Measurements from ENCODE around the gene FRMD5.

Gene FRMD5

DNA sequence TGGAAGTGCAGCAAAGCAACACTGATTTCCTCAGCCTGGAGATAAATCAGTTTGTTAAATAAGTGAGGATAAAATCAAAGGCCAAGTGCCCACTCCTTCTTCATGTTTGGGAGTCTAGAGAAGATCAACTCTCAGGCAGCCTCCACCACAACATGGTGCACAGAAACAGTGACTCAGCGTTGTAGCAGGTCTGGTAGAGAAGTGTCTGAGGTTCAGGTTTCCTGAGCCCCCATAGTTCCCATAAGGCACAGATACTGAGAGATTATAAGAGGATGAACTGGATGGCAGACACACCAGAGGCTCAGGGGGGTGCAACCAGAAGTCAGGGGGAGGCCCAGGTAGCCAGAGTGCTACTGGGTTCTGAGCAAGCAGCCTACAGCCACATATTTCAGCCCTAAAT lies 166.7 kb downstream of the FRMD5 start:
- no peak for DNase-seq

DNA sequence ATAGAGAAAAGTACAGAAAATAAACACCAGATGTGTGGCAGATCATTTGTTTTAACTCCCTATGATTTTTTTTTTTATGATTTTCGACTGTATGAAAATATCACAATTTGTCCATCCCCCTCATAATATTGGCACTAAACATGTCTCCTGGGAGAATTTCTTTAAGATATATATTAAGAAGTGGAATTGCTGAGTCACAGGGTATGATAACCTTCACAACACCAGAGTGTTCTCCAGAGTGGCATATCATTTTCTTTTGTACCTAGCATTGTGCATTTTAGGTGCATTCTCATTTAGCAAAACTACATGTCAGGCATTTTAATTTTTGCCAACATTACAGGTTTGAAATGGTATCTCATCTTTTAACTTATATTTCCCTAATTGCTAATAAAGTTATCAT lies 170.9 kb downstream of the FRMD5 start:
- DNase-seq, result no peak

DNA sequence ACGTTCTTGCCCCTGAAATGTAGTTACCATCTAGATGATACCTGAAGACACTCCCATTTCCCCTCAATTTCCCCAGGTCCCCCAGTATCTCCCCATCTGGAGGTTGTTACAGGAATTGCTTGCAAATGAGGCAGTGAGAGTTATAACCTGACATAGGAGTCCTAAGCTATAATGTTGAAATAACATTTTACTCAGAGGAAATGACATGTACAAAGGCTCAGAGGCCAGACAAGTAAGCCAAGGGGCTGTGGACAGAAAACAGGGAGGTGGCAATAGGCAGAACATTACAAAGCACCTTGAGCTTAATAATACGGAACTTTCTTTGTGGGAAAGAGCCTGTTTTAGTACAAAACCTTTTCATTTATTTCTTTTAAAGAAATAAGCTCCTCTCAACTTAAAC lies 171.9 kb downstream of the FRMD5 start:
- DNase-seq, result no peak

DNA sequence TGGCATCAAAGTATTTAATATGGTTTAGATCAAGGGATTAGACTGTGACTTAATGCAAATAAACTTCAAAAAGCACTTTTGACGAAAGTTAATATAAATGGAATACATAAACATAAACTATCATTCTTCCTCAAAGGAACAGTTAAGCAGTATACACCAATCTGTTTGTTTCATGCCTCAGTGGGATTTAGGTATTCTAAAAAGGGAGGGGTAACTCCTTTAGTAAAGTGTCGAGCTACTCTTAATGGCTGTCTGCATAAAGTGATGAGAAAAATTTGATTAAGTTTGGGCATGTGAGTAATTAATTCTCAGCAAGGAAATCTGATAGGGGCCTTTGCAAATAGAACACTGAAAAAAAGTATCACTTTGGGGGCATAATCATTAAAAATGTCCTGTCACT lies 176.9 kb downstream of the FRMD5 start:
- DNase-seq, result no peak

DNA sequence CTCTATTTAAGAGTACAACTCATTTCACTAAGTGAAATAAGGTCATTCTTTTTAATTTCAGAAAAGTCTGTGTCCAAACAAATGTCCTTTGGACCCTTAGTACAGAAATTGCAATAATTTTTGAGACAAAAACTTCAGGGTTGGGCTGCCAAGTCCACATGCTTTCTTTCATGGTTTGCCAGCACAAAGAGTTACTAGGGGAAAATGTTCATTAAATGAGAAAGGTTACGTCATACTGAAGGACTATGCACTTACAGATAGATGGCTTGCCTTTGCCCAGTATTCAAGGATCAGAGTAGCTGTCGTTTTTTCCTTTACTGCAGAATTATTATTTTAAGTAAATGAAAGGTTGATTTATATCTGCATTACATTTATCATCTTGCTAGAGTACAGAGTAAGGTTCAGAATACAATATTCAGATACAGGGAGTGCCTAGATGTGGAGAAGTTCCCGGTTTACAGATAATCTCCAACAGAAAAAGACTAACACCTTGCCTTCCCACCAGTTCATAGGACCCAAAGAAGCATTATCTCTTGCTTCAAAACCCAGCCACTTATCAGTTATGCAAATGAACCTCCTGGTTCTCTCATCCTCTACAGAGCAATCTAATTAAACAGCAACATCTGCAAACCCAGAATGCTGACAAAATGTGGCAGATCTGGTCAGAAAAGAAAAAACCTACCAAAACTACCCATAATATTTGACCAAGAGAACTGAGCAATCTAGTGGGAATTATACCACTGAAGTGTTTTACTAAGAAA lies 179.3 kb downstream of the FRMD5 start:
- peak in 1 of 2 experiments; percentile 6 for DNase-seq

DNA sequence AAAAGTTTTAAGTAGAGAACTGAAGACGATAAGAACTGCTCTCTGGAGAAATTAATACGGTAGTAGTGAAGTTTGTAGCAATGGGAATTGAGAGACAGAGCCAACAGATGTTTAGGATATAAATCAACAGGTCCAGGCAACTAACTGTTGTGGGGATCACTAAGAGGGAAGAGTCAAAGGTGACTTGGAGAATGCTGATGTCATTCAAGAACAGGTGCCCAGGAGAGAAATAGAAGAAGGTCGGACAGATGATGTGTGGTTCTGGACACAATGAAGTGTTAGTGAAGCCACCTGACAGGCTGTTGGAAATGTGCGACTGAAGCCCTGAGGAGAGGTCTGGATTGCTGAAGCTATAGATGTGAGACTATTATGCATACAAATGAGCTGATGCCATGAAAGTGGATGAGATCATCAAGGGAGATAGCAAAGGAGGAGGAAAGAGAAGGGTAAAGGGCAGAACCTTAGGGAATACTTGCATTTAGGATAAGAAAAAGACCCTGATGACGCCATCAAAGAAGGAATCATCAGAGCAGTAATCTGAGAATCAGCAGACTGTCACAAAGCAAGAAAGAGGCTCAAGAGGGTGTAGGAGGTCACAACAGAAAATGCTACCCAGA lies 183.7 kb downstream of the FRMD5 start:
- peak in 1 of 2 experiments; percentile 5 for DNase-seq

DNA sequence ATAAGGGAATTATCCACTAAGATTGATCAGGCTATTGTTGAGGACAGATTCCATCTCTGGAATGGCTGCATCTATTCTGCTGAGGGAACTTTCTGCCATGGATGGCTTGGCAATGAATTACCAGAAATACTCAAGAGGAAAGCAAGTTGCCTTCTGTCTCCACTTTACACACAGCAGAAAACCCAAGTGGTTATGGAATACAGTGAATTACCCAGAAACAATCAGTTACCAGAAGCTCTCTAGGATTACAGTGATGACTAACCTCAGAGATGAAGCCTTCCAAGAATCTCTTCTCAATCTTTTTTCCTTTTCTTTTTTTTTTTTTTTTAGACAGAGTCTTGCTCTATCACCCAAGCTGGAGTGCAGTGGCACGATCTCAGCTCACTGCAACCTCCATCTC lies 185.0 kb downstream of the FRMD5 start:
- peak in 1 of 2 experiments; percentile 61 for DNase-seq

DNA sequence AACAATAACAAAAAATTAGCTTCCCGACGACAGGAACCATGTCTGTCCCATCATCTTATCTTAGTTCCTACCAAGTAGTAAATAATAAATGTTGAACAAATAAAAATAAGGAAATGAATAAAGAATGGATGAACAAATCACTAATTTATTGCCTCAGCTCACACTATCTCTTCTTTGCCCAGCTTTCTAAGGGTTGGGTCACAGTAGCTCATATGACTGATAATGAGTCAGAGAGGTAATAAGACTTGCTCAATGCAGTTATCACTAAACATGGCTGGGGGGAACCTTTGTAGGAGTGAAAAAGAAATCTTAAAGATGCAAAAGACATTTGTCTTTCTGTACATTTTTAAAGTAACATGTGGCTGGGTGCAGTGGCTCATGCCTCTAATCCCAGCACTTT lies 186.0 kb downstream of the FRMD5 start:
- no peak for DNase-seq

DNA sequence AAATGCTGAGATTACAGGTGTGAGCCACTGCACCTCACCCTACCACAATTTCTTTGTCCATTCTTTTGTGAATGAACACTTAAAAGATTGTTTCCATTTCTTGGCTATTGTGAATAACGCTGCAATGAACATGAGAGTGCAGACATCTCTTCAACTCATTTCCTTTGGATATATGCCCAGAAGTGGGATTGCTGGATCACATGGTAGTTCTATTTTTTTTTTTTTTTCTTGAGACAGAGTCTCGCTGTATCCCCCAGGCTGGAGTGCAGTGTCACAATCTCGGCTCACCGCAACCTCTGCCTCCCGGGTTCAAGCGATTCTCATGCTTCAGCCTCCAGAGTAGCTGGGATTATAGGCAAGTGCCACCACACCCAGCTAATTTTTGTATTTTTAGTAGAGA lies 194.8 kb downstream of the FRMD5 start:
- peak in 1 of 2 experiments; percentile 49 for DNase-seq

DNA sequence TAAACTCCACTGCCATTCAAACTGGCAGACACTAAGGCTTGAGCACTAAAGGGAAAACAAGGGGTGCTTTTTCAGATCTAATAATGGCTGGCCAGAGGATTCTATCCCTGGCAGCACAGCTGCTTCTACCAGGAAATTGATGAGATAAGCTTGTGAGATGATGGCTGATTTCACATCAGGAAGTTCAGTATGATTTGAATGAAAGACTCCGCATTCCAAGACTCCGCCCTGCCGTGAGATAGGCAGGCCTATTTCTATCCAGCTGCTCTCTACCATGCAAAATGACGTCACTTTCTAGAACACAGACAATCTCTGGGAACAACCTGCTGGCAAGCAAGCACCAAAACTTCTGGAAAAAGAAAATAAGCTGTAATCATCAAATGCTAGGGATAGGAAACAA lies 196.5 kb downstream of the FRMD5 start:
- no peak for DNase-seq

DNA sequence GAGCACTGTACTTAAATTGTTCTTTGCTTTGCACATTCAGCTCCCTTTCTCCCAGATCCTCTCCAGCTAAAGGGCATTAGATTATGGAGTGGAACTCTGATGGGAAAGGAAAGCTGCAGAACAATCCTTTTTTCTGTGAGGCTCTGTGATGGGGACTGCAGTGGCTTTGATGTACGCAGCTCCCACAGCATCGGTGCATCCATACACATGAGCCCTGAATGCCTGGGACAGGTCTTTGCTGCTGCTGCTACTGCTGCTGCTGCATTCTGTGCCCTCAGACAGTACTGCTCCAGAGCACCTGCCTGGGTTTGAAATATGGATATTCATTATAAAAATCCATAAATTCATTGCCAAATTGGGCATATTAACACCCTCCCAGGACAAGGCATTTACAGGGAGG lies 203.9 kb downstream of the FRMD5 start:
- no peak for DNase-seq

DNA sequence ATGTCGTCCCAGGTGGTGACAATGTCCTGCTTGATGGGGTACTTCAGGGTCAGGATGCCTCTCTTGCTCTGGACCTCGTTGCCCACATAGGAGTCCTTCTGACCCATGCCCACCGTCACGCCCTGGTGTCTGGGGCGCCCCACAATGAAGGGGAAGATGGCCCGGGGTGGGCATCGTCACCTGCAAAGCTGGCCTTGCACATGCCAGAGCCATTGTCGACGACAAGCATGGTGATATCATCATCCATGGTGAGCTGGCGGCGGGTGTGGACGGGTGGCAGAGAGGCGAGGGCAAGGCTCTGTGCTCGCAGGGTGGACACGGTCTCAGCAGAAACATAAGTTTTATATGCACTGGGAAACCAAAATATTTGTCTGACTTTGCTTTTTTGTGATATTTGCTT lies 205.1 kb downstream of the FRMD5 start:
- no peak for DNase-seq

DNA sequence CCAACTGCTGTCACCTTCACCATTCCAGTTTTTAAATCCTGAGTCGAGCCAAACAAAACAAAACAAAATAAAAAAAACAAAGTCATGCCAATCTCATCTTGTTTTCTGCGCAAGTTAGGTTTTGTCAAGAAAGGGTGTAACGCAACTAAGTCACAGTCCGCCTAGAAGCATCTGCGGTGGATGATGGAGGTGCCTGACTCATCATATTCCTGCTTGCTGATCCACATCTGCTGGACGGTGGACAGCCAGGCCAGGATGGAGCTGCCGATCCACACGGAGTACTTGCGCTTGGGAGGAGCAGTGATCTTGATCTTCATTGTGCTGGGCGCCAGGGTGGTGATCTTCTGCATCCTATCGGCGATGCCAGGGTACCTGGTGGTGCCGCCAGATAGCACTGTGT lies 206.2 kb downstream of the FRMD5 start:
- no peak for DNase-seq

DNA sequence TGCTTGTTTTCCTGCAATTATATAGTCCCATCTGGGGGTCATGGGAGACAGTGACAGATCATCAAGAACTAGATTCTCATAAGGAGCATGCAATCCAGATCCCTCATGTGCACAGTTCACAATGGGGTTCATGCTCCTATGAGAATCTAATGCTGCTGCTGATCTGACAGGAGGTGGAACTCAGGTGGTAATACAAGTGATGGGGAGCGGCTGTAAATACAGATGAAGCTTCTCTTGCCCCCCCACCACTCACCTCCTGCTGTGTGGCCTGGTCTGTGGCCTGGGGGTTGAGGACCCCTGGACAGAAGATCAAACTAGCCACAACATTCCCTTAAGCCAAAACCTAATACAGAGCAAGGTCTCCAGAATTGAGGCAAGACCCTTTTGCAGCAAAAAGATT lies 207.1 kb downstream of the FRMD5 start:
- no peak for DNase-seq

DNA sequence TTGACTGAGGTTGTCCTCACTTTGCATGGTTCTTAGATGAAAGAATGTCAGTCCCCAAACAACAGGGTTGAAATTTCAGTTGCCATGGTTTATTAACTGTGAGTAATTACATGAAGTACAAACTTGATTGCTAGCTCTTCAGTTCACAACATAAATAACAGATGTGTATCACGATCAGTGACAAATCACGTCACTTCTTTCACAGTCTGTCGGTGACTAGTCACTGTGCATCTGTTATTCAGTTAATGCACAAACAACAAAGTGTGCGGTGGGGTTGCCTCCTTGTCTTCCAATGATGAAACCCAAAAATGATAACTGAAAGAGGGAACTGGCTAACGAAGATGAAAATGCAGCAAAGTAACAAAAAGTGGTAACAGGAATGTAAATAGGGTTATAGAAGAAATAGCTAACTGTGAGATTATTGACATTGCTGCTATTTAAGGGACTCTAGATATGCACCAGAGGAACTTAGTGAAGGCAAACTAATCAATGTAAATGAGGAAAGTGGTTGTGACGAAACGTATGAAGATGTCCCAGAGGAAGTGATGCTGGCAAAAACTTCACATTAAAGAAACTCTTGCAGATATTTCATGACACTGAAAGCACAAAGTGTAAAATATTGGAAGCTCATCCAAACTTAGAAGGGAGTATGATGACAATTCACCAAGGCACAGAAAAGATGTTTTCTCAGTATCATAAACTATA lies 208.9 kb downstream of the FRMD5 start:
- DNase-seq, result peak in 1 of 2 experiments; percentile 3

DNA sequence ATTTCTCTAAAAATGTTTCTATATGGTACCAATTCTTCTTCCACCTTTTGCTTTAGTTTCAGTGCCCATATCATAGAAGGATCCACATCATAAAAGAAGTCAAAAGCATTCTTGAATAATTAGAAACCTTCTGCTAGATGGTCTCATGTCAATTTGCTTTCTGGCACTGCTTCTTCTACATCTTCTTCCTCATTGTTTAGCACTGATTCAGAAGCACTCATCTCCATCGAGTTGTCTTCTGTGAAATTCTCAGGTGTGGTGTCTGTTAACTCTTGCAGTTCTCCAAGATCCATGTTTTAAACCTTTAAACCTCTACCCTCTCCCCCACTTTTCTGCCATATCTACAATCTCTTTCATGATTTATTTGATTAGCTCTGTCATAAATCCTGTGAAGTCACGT lies 213.5 kb downstream of the FRMD5 start:
- DNase-seq, result no peak

DNA sequence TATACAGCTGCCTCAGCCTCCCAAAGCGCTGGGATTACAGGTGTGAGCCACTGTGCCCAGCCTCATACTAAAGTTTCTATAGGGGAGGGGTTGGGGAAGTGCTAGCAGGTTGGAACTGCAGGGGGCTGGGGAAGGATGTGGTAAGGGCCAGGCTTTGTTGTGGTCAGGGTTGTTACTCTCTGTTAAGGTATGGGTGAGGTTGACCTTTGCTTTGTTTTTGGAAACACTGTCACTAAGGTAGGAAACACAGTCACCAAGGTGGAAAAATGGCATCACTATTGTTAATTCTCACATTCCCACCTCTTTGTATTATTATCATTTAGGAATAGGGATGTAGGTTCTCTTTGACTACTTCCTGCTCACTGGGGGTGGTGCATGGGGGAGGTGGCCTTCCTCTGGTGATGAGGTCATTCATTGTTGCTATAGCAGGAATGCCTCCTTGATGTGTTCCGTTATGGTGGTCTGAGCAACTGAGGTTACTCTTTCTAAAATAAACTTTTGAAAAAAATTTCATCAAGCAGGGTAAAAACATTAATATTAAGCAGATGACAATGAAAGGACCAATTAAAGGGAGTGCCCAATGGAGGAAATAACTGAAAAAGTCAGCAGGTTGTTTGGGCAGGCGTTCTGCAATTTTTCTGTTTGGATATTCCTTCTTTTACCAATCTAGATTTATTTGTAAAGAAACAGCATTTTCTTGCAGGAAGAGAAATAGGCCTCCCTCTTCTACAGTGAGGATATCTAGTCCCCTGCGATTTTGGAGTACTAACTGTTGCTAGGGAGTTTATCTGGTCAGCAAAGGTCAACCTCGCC lies 217.8 kb downstream of the FRMD5 start:
- DNase-seq, result no peak

DNA sequence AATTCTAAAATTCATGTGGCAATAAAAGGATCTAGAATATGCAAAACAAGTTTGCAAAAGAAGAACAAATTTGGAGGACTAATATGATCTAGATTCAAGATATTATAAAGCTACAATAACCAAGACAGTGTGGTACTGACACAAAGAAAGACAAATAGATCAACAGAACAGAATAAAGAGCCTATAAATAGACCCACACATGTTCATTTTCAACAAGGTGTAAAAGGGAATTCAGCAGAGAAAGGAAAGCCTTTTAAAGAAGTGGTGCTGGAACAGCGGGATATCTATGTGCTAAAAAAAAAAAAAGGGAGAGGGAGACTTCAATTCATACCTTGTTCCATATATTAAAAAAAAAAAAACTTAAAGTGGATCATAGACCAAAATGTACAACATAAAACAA lies 219.3 kb downstream of the FRMD5 start:
- DNase-seq, result no peak

DNA sequence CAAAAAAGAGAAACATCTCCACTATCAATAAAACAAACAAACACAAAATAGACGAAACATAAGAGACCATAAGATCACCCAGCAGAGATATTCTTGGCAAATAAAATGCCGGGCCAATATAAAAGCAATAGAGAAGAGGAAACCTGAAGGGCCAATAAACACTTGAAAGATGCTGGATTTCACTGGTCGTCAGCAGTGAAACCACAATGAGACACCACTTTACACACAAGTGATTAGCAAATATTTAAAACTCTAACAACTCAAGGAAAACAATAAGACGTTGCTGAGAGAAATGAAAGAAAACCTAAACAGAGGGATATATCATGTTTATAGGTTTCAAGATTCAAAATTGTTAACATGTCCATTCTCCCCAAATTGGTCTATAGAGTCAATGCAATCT lies 219.7 kb downstream of the FRMD5 start:
- DNase-seq, result no peak

DNA sequence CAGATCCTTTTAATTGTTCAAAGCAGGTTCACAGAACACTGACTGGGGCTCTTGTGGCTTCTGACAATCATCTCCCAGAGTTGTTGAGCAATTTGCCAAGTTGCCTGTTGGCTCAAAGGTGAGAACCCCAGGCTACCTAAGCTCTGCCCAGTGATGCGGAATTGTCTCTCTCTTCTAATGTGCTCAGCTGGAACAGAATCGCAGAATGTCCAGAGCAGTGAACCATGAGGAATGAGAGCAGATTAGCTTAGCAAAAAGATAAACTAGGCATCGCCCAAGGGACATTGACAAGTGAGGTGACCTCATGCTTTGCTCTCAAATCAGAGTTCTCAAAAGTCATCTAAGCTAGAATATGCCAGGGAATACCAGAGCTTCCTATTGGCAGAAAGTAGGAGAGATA lies 220.2 kb downstream of the FRMD5 start:
- peak in 1 of 2 experiments; percentile 57 for DNase-seq

DNA sequence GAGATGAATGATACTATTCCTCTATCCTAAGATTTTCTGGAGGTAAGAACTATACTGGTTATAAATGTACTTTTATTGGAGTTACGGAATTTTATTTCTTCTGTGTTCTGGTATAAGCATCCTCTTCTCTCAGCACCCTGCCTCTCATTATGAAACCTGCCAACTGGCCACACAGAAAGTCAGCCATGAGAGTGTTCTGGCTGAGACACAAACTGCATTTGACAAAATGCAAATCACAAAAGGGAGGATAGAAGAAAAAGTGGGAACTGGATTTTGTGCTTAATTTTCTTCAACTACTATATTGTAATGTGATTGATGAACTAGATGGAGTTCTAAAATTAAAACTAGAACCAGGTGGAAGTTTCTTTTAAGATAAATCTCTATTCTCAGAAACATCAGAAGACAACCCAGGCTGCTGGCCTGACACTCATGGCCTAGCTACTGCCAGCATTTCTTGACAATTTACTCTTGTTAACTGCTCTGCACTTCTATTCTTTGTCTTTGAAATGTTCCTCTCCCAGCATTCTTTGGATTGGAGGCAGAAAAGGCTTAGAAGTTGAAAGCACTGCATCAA lies 225.2 kb downstream of the FRMD5 start:
- no peak for DNase-seq

DNA sequence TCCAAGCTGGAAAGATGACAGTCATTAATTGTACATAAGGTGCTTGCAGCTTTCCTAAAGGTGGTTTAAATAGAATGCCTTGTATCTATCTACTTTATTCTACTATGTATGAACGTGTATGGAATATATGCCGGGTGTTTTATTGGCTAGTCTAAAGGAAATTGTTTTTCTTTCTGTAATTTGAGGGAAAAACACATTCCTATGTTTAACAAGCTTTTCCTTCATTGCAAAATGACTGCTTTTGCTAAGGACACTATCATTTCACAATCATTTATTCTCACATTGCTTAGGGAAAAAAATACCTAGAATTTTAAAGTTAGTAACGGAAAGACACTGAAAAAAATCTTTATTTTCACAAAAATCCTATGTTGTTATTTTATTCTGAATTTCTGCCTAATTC lies 226.5 kb downstream of the FRMD5 start:
- DNase-seq, result no peak

DNA sequence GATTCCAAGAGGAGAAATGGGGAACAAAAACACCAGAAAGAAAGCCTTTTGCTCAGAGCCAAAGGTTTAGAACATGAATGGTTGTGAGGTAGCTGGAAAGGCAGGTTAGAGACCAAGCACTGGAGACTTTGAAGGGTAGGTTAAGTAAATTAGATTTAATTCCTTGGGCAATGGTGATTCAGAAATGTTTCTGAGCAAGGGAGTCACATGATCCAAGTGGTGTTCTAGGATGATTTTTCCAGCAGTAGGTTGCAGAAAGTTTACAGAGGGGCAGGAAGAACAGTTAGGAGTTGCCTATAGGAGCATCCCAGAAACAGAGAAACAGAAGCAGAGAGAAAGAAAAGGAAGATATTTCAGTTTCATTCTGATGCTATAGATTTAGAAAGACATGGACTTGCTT lies 228.4 kb downstream of the FRMD5 start:
- no peak for DNase-seq

All from NCI-H446 (cell line).